ENCODE data around the gene CHMP4B.

DNA sequence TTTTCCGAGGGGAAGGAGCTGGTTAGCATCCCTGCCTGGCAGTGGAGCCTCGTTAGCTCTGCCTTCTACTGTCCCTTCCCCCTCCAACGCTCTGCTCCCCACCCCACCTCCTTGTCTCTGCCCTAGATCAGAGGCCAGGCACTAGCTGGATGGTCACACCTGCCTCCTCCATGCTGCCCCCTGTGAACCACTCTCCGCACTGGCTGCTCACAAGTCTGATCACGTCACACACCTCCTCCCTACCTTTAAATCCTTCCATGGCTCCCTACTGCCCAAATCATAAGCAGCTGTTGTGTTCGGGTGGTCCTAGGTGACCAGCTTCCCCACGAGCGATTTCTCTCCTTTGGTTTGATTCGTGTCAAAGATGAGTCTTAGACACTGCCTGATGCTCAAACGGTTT, 71.3 kb downstream of the CHMP4B start:
- TF ChIP-seq, protein P1, sequence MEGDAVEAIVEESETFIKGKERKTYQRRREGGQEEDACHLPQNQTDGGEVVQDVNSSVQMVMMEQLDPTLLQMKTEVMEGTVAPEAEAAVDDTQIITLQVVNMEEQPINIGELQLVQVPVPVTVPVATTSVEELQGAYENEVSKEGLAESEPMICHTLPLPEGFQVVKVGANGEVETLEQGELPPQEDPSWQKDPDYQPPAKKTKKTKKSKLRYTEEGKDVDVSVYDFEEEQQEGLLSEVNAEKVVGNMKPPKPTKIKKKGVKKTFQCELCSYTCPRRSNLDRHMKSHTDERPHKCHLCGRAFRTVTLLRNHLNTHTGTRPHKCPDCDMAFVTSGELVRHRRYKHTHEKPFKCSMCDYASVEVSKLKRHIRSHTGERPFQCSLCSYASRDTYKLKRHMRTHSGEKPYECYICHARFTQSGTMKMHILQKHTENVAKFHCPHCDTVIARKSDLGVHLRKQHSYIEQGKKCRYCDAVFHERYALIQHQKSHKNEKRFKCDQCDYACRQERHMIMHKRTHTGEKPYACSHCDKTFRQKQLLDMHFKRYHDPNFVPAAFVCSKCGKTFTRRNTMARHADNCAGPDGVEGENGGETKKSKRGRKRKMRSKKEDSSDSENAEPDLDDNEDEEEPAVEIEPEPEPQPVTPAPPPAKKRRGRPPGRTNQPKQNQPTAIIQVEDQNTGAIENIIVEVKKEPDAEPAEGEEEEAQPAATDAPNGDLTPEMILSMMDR (IDR thresholded peaks at IDR 0.05), result no peak
- no peak for TF ChIP-seq POLR2A (IDR thresholded peaks at IDR 0.05)

Measured in upper lobe of left lung (tissue), 4 donors.